HG03469 (cell line): ENCODE data around the gene BNC2.
"Not testable (repeated sequence)": the region's sequence is repeated elsewhere in the genome, so short reads cannot be mapped to it uniquely, and the experiment has no call there.

Source experiments
- ATAC-seq: cut with Tn5 transposase; IDR thresholded peaks from one replicate; pipeline ENCODE4 v1.9.1; 2021; ENCODE audit warnings: mild to moderate bottlenecking, moderate library complexity, moderate number of reproducible peaks; ENCODE audit not compliant: unreplicated experiment

Gene BNC2, protein sequence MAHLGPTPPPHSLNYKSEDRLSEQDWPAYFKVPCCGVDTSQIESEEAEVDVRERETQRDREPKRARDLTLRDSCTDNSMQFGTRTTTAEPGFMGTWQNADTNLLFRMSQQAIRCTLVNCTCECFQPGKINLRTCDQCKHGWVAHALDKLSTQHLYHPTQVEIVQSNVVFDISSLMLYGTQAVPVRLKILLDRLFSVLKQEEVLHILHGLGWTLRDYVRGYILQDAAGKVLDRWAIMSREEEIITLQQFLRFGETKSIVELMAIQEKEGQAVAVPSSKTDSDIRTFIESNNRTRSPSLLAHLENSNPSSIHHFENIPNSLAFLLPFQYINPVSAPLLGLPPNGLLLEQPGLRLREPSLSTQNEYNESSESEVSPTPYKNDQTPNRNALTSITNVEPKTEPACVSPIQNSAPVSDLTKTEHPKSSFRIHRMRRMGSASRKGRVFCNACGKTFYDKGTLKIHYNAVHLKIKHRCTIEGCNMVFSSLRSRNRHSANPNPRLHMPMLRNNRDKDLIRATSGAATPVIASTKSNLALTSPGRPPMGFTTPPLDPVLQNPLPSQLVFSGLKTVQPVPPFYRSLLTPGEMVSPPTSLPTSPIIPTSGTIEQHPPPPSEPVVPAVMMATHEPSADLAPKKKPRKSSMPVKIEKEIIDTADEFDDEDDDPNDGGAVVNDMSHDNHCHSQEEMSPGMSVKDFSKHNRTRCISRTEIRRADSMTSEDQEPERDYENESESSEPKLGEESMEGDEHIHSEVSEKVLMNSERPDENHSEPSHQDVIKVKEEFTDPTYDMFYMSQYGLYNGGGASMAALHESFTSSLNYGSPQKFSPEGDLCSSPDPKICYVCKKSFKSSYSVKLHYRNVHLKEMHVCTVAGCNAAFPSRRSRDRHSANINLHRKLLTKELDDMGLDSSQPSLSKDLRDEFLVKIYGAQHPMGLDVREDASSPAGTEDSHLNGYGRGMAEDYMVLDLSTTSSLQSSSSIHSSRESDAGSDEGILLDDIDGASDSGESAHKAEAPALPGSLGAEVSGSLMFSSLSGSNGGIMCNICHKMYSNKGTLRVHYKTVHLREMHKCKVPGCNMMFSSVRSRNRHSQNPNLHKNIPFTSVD

DNA sequence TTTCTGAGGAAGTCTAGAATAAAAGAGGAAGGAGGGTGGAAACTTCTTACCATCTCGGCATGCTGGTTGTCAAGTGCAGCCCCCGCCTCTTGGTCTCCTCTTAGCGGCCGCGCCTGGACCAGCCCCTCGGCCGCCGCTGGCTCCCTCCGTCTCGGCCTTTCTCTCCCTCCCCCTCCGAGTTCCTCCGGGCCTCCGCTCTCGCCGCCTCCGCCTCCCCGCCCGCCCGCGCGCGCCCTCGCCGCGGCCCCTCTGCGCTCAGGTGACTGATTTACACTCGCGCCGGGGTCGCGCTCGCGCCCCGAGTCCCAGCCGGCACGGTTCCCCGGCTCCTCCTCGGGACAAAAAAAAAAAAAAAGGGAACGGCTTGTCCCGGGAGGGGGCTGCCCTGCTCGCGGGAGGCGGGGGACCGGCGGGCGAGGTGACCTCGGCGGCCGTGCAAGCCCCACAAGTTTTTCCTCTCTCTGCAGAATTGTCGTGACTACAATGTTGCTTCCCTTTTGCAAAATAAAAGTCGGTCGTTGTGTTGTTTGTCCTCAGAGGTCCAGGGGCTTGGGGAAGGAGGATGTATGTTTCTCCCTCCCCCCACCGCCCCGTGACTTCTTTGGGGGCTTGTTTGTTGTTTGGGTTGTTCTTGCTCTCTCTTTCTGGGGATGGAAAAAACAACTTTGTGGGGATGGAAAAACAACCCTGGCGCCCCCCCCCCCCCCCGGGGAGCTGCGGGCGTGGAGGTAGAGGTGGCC, at the start of gene BNC2:
BNC2 (minus strand) TSS at position 75 of the 740 bp plus-strand sequence; CDS start at position 53, 22 bp downstream.
- no peak for ATAC-seq

DNA sequence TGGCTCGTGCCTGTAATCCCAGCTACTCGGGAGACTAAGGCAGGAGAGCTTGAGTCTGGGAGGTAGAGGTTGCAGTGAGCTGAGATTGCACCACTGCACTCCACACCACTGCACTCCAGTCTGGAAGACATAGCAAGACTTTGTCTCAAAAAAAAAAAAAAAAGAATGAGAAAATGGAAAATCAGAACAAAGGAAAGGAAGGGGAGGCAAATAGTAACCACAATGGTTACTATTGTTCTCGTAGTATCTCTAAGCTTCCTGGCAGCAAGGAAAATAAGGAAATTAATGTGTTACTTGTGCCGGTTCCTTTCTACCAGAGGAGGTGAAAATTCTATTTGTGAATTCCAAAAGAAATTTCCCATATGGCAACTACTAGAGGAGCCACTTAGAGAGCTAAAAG, 48.5 kb upstream of the BNC2 start:
- ATAC-seq = no peak

DNA sequence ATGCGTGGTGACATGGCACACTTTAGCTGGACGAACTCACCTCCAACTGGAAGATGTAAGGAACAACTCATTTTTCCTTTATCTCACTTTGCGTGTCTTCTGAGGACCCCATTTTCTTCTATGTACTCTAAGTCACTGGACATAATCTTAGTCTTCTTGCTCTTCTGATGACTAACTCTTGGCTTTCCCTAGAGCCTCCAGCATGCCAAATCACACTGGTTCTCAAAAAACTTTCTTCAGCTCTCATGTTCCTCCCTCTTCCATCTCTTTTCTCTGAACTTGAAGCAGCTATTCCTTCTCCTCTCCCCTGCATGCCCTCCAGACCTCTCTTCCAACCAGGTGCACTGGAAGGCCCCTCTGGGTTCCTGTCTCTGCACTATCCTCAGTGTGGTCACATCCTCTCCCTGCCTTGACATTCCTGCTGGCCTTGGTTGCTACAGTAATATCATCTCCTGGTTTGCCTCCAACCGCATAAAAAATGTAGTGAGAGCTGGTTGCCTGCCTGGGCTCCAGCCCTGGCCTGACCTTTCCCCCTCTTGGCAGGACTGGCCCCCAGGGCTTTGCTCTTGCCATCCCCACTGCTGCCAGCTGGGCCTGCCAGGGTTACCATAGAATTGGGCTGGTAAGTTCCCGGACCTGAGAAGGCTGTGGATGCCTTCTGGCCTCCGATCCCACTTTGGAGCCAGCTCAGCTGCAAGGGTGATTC, 44.8 kb upstream of the BNC2 start:
- no peak for ATAC-seq

DNA sequence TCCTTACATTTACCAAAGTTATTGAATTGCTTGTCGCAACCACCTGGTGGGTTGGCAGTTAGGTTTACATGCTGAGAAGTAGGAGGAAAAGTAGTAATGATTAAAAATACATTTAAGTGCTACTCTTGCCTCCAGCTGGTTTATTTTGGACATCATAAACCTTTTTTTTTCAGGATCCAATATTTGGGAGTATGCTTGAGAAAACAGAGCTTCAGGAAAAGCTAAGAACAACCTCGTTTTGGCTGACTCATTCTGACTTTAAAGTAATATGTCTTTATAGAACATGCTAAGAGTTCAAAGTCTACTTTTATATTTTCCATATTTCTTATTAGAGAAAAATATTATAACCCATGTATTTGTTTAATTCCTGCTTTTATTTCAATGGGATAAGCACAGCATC, 41.7 kb upstream of the BNC2 start:
- no peak for ATAC-seq

DNA sequence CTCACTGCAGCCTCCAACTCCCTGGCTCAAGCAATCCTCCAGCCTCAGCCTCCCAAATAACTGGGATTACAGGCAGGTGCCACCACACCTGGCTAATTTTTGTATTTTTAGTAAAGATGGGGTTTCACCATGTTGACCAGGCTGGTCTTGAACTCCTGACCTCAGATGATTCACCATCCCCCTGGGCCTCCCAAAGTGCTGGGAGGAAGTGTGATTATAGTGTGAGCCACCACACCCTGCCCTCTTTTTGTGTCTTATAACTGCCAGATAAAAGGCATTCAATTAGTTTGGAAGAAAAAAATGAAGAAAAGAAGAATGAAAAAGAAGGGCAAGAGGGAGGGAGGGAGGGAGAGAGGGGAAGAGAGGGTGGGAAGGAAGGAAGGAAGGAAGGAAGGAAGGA, 37.7 kb upstream of the BNC2 start:
- ATAC-seq = not testable (repeated sequence)

DNA sequence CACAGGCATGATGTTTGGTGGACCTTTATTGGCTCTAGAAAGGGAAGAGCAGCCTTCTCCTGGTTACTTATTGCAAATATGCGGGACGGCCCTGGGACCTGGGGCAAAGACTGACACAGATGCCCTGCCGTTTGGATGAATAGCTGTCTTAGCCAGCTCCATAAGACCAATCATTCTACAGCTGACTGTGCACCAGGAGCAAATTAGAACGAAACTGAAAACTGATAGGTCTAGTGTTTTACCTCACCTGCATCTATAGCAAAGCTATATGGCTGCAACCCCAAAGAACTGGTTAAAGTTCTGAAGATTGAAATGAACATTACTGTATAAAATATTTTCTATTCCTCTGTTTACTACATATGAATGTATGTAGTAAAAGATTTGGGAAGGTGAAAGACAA, 34.2 kb upstream of the BNC2 start:
- no peak for ATAC-seq

DNA sequence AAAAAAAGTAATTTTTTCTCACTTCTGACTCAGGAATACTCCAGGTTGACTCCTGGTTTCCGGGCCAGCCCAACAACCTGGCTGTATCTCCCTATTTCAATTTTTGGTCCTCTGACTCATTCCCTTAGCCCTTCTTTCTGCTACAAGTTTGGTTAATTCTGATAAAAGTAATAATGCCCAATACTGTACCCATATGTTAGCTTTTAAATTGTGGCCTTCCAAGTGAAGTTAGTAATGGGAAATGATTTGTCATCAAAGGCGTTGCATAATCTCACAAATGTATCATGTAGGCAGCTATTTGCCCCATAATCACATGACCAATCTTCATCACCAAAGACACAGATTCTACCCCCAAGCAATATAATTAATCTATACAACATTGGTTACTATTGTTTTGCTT, 31.1 kb upstream of the BNC2 start:
- ATAC-seq = no peak

DNA sequence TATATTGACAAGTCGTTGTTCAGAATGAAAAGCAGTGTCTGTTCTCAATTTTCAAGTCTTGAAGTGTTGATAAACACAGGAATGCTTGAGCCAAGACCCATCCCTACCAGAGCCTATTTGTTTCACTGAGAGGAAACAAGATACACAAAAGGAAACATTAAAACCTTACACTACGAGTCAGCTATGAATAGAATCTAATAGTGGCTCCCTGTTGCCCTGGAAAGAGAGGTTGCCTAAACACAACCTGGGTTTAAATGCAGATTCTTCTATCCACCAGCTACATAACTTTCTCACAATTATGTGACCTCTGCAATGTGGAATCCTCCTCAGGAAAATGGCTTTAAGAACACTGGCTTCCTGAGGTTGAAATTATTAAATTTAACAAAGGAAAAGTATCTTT, 29.1 kb upstream of the BNC2 start:
- ATAC-seq = no peak

DNA sequence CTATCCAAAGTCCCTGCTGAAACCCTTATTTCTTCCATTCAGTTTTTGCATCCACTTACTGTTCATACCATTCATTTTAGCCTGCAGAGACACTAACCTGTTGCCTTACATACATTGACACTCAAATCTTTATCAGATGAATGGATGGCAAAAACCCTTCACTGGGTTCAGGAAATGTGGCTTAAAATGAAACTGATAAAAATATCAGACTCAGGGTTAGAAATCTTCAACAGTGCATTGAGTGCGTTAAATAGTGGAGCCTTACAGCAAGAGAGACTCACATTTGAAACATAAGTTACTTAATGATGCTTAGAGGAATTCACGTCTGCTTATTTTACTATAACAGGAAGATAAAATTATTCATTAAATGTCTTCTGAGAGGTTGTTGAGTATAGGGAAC, 28.0 kb upstream of the BNC2 start:
- ATAC-seq = no peak

DNA sequence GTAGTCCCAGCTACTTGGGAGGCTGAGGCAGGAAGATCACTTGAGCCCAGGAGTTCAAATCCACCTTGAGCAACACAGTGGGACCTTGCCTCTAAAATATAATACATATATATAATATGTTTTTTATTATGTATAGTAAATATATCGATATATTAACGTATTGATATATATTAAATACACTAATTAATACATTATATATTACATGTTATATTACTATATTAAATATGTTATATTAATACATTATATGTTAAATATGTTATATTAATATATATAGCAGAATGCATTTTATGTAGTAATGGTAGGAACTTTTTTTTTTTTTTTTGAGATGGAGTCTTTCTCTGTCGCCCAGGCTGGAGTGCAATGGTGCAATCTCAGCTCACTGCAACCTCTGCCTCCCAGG, 18.1 kb upstream of the BNC2 start:
- no peak for ATAC-seq

DNA sequence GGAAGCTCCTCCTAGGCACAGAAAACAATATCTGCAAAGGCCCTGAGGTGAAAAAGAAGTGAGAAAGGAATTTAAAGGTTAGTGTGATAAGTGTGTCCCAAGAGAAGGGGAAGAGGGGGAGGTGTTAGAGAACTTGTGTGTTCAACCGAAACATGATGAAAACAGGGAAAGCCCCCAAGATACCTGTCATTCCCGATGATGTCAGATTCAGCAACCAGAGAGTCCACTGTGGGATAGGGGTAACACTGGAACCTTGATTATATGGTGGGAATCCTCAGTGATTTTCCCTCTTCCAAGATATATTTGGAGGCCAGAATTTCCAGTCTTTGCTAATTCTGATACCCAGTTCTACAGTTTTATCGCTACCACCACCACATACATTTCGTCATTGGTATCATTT, 15.5 kb upstream of the BNC2 start:
- no peak for ATAC-seq

DNA sequence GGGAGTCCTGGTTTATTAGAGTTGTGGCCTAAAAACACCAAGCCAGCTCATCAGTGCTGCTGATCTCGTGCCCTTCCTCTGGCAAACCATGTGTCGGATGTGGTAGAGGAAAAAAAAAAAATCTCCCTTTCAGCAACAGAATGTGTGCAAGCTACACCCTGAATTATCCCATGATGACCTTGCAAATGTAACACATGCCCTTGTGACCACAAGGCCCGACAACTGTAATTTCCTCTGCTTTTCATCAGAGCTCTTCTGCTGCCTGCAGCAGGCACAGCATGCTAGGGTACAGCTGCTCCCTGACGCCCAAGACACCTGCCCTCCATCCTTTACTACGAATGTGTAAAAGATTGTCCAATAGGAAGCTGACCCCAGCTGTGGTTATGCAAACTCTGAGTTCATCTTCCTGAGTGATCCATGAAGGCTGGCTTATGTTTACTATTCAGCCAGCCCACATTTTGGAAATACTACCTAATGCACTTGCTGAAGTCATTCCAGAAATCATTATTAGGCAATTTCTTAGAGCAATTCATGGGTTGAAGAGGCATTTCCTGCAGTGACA, 14.6 kb upstream of the BNC2 start:
- no peak for ATAC-seq

DNA sequence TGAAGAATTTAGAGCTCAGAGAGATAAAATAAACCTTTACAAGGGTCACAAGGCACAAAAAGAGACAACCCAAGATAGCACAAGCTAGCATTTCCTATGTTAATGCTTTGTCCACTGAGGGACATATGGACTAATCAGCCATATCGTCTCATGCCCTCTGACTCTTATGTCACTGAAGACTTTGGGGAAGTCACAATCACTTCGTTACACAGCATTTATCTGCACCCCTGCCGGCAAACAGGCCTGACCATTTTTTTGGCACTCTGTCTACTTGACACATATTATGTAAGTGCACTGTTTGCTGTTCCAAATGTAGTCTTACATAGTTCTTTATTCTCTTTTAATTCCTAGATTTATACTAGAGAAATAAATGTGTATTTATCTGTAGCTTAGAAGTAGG, 13.9 kb upstream of the BNC2 start:
- ATAC-seq = no peak

DNA sequence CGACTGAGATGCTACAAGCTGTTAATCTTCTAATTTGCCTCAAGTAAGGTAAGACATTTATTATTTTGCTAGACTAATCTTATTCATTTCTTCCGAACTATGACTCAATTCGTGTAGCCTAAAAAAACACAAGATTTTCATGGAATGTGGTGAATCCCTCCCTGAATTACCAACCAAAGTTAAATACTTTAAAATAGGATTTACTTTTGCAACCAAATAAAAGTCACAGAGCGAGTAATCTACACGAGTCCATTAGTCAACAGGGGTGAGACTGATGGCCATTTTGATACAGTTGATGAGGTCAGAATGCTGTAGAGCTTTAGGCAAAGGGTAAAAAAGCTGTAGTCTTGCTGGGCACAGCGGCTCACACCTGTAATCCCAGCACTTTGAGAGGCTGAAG, 13.1 kb upstream of the BNC2 start:
- ATAC-seq = no peak

DNA sequence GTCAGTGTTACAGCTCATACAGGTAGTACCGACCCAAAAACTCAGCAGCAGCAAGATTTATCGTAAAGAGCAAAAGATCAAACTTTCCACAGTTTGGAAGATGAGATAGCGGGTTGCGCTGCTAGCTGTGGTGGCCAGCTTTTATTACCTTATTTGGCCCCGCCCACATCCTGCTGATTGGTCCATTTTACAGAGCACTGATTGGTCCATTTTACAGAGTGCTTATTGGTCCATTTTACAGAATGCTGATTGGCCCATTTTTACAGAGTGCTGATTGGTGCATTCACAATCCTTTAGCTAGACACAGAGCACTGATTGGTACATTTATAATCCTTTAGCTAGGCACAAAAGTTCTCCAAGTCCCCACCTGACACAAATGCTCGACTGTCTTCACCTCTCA, 12.0 kb upstream of the BNC2 start:
- ATAC-seq = not testable (repeated sequence)

DNA sequence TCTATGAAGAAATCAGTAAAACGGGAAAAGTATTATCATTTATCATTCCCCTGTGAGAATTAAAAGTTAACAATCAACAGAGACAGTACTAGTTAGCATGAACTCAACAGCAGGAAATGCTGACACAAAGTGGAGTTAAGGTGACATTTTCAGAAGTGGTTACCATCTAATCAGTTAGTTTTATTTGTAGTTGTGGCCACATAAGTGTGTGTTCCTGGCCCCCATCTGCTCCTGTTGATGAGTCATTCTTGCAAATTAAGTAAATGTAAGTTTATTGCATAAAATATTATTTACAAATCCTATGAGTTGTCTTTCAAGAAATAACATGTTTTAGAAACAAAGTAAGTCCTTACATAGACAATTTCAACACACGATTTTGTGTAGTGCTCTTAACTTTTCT, 8.9 kb upstream of the BNC2 start:
- no peak for ATAC-seq

DNA sequence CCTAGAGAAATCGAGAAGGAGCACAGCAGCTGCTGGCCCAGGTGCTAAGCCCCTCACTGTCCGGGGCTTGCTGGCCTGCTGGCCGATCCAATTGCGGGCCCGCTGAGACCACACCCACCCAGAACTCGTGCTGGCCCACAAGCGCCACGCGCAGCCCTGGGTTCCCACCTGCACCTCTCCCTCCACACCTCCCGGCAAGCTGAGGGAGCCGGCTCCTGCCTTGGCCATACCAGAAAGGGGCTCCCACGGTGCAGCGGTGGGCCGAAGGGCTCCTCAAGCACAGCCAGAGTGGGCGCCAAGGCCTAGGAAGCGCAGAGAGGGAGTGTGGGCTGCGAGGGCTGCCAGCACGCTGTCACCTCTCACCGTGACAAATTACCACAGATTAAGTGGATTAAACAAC, 6.8 kb upstream of the BNC2 start:
- ATAC-seq = no peak

DNA sequence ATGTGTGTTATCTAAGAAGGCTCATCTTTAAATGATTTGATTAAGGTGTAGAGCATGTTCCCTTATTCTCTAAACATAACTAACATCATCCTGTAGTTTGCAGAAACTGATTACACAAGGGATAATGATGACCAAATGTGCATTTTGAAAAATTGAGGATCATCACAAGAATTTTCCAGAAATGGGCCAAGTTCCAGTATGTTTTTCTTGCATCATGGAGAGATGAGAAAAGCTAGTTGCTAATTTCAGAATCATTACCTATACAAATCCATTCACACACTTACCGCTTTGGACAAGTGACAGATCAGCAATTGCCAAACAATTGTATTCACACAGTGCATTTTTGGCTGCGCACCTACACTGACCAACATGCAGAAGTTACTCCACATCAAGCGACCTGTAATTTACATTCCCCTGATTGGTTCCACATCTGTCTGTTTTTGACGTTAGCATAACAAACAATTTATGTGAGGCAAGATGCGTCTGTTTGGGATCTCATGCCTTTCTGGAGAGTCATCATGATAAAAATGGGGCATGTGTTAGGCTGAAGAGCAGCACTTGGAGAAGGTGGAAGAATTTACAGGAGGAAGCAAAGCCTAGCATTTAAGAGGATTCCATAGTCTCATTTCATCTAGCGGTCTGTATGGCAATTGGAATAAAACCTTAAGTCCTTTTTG, 2.8 kb upstream of the BNC2 start:
- ATAC-seq = no peak

DNA sequence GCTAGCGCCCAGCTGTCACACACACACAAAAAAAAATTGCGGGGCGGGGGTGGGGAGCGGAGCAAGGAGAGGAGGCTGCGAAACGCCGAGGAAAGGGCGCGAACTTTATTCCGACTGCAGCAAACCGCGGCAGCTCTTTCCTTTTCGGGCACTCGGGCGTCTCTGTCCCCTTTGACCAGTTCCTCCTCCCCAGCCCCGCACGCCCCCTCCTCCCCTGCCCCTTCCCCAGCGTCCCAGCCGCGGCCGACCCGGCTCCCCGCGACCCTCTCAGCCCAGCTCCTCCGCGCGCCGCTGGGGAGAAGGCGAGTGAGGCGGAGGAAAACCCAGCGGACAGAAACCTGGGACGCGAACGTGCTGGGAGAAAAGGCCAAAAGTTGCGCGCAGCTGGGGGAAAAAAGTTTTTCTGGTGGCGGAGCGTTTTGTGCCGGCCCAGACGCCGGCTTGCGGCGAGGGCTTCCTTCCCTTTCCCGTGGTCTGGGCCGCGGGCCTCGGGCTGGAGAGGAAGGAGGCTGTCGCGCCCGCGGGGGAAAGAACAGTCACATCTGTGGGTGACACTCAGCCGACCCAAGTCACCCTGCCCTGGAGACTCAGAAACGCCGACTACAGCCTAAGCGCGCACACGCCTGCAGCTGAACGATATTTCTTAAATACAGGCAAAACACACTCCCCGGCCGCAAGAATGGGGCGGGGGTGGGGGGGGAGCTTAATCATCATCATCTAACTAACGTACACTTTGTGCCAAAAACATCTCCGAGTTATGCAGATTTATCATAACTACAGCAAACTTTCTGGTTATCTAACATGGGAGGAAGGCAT, 1.1 kb upstream of the BNC2 start:
- no peak for ATAC-seq
